GM18499 (cell line): ENCODE results near the gene MAN1C1.
"Not testable (repeated sequence)": the region's sequence is repeated elsewhere in the genome, so short reads cannot be mapped to it uniquely, and the experiment has no call there.

Source experiments
- ATAC-seq: cut with Tn5 transposase; IDR thresholded peaks from one replicate; pipeline ENCODE4 v1.9.1; 2021; ENCODE audit warnings: moderate number of reproducible peaks; ENCODE audit not compliant: insufficient read depth, unreplicated experiment

The MAN1C1 gene

GRCh38 chr1:25651036-25651640 lies 34.5 kb downstream of the MAN1C1 start:
- ATAC-seq: no peak

- ATAC-seq: no peak
Measured at GRCh38 chr1:25651824-25652741, 35.5 kb downstream of the MAN1C1 start.

- ATAC-seq: no peak
Measured at GRCh38 chr1:25653558-25653957, 37.0 kb downstream of the MAN1C1 start.

- ATAC-seq: no peak
Measured at GRCh38 chr1:25654109-25654660, 37.6 kb downstream of the MAN1C1 start.

GRCh38 chr1:25657121-25657882 lies 40.7 kb downstream of the MAN1C1 start:
- ATAC-seq: no peak

- ATAC-seq: no peak
Measured at GRCh38 chr1:25657883-25658760, 41.5 kb downstream of the MAN1C1 start.

GRCh38 chr1:25658791-25659431 lies 42.3 kb downstream of the MAN1C1 start:
- ATAC-seq: no peak

GRCh38 chr1:25661043-25661815 lies 44.6 kb downstream of the MAN1C1 start:
- ATAC-seq: no peak

- no peak for ATAC-seq
Measured at GRCh38 chr1:25662061-25662460, 45.5 kb downstream of the MAN1C1 start.

- not testable (repeated sequence) for ATAC-seq
Measured at GRCh38 chr1:25662959-25663358, 46.4 kb downstream of the MAN1C1 start.

- no peak for ATAC-seq
Measured at GRCh38 chr1:25664357-25665199, 48.0 kb downstream of the MAN1C1 start.

GRCh38 chr1:25666460-25666859 lies 49.9 kb downstream of the MAN1C1 start:
- no peak for ATAC-seq

- ATAC-seq: no peak
Measured at GRCh38 chr1:25668931-25669573, 52.5 kb downstream of the MAN1C1 start.

- ATAC-seq: no peak
Measured at GRCh38 chr1:25669781-25670567, 53.4 kb downstream of the MAN1C1 start.

- no peak for ATAC-seq
Measured at GRCh38 chr1:25671929-25672328, 55.3 kb downstream of the MAN1C1 start.

- no peak for ATAC-seq
Measured at GRCh38 chr1:25672763-25673409, 56.3 kb downstream of the MAN1C1 start.
